GM23338 (cell line): Measurements from ENCODE around the gene RASSF4. TPM values are rescaled to one million over a fixed set of nuclear protein-coding genes. Genes with fewer than 3 reads are reported as not detected.

Source experiments
- ATAC-seq: fragments of 200-7000 bp; cut with Tn5 transposase; 3 replicates; pipeline ENCODE4 v1.9.1; 2020
- DNase-seq: peaks from one replicate; pipeline ENCODE4 v3.0.0-alpha.2; 2015; ENCODE audit warnings: low spot score
- H2AFZ ChIP-seq: fragments of 200-600 bp; sonication (generic); 2 replicates; pipeline ENCODE4 v1.8.0; 2016; ENCODE audit warnings: antibody characterized with exemption, mild to moderate bottlenecking, moderate library complexity
- H3F3A ChIP-seq: fragments of 200-600 bp; sonication (generic); replicated peaks from 2 replicates; pipeline ENCODE4 v1.8.0; 2017; ENCODE audit warnings: antibody characterized with exemption, mixed run types, low read depth
- H3K27ac ChIP-seq: fragments of 200-600 bp; sonication (generic); 2 replicates; pipeline ENCODE4 v1.6.1; 2016; ENCODE audit warnings: low read depth
- H3K27me3 ChIP-seq: fragments of 200-600 bp; sonication (generic); 2 replicates; pipeline ENCODE4 v1.8.0; 2016; ENCODE audit warnings: mild to moderate bottlenecking, mixed run types, moderate library complexity; ENCODE audit not compliant: insufficient read depth
- H3K36me3 ChIP-seq: fragments of 200-600 bp; sonication (generic); 2 replicates; pipeline ENCODE4 v1.8.0; 2016; ENCODE audit warnings: mild to moderate bottlenecking; ENCODE audit not compliant: insufficient read depth
- H3K4me1 ChIP-seq: fragments of 200-600 bp; sonication (generic); 2 replicates; pipeline ENCODE4 v1.8.0; 2016; ENCODE audit warnings: mild to moderate bottlenecking, moderate library complexity; ENCODE audit not compliant: insufficient read depth
- H3K4me2 ChIP-seq: fragments of 200-600 bp; sonication (generic); 2 replicates; pipeline ENCODE4 v1.7.1; 2017; ENCODE audit warnings: mixed run types
- H3K4me3 ChIP-seq: fragments of 200-600 bp; sonication (generic); 2 replicates; pipeline ENCODE4 v1.6.1; 2016; ENCODE audit warnings: mixed run types
- H3K79me2 ChIP-seq: fragments of 200-600 bp; sonication (generic); replicated peaks from 2 replicates; pipeline ENCODE4 v1.8.0; 2017; ENCODE audit warnings: mild to moderate bottlenecking; ENCODE audit not compliant: insufficient read depth
- H3K9me2 ChIP-seq: fragments of 200-600 bp; sonication (generic); 2 replicates; pipeline ENCODE4 v1.8.0; 2017; ENCODE audit not compliant: insufficient read depth
- H4K20me1 ChIP-seq: fragments of 200-600 bp; sonication (generic); replicated peaks from 2 replicates; pipeline ENCODE4 v1.8.0; 2017; ENCODE audit warnings: mild to moderate bottlenecking; ENCODE audit not compliant: insufficient read depth
- H3K27ac Mint-ChIP-seq: 2 replicates; pipeline ENCODE4 v1.8.0; 2020; ENCODE audit warnings: inconsistent platforms, mild to moderate bottlenecking, moderate library complexity, mixed read lengths
- H3K27me3 Mint-ChIP-seq: 3 replicates; pipeline ENCODE4 v1.8.0; 2022; ENCODE audit warnings: low read depth, mild to moderate bottlenecking, moderate library complexity, mixed read lengths, inconsistent platforms; ENCODE audit not compliant: insufficient read depth, poor library complexity
- H3K36me3 Mint-ChIP-seq: 3 replicates; pipeline ENCODE4 v1.8.0; 2021; ENCODE audit warnings: low read depth, mild to moderate bottlenecking, inconsistent platforms, moderate library complexity, mixed read lengths
- H3K4me1 Mint-ChIP-seq: 3 replicates; pipeline ENCODE4 v1.8.0; 2020; ENCODE audit warnings: mild to moderate bottlenecking, inconsistent platforms, mixed read lengths
- H3K4me3 Mint-ChIP-seq: 3 replicates; pipeline ENCODE4 v1.8.0; 2021; ENCODE audit warnings: moderate library complexity, mild to moderate bottlenecking, inconsistent platforms, mixed read lengths
- H3K9me3 Mint-ChIP-seq: 3 replicates; pipeline ENCODE4 v1.8.0; 2020; ENCODE audit warnings: moderate library complexity, mild to moderate bottlenecking, inconsistent platforms, mixed read lengths
- CREB1 ChIP-seq: fragments of 250-450 bp; sonication (Bioruptor Pico); IDR thresholded peaks from 2 replicates; pipeline ENCODE4 v1.5.0; 2020; ENCODE audit warnings: low read depth, mild to moderate bottlenecking, moderate library complexity
- JUNB ChIP-seq: IDR thresholded peaks from one replicate; pipeline ENCODE4 v1.6.1; 2016; ENCODE audit warnings: antibody characterized with exemption; ENCODE audit not compliant: unreplicated experiment
- POLR2AphosphoS5 ChIP-seq: IDR thresholded peaks from 2 replicates; pipeline ENCODE4 v1.6.1; 2016; ENCODE audit warnings: antibody characterized with exemption, low read depth
- ZNF114 ChIP-seq: fragments of 250-450 bp; sonication (Bioruptor Pico); IDR thresholded peaks from 2 replicates; pipeline ENCODE4 v1.5.0; 2020; ENCODE audit warnings: mild to moderate bottlenecking, moderate library complexity
- ZNF331 ChIP-seq: fragments of 250-450 bp; sonication (Bioruptor Pico); IDR thresholded peaks from 2 replicates; pipeline ENCODE4 v1.5.0; 2020; ENCODE audit warnings: low read depth, mild to moderate bottlenecking, moderate library complexity
- ZNF462 ChIP-seq: fragments of 250-450 bp; sonication (Bioruptor Pico); IDR thresholded peaks from 2 replicates; pipeline ENCODE4 v1.5.0; 2020; ENCODE audit warnings: mild to moderate bottlenecking, moderate library complexity
- polyA plus RNA-seq: library from polyadenylated mRNA; unstranded; fragments of >200 nt; fragmentation: Nextera tagmentation; extraction: Ambion mirVana; gene quantifications from 2 replicates; pipeline ENCODE4 v1.2.1, GENCODE V29; 2016
- total RNA-seq: library from RNA; depleted of rRNA; stranded (reverse); fragments of >200 nt; shearing (Covaris generic); gene quantifications from 2 replicates; pipeline ENCODE4 v1.2.3, GENCODE V29; 2014

Gene RASSF4
- total and polyA plus RNA-seq, 2 experiments from 2014 or later: 12.4 to 13.6 TPM

GRCh38 chr10:44979281-44980191 is 19.9 kb downstream of the RASSF4 start (continued):
- TF ChIP-seq ZNF462 (CRISPR knock-in tag) (no peak), POLR2AphosphoS5 (no peak), ZNF331 (CRISPR knock-in tag) (no peak)

GRCh38 chr10:44980309-44981171 is 20.9 kb downstream of the RASSF4 start:
- no peak overlapping the region; the same call in 2 of the 3 replicates for H3K4me3 Mint-ChIP-seq
- H3K27ac Mint-ChIP-seq: no peak overlapping the region
- no peaks in the 10 kb centered on the region for H3K79me2 ChIP-seq
- no peak; the same call in 2 of the 3 replicates for ATAC-seq
- no peaks in the 10 kb centered on the region for H3F3A ChIP-seq
- H3K4me2 ChIP-seq: peak overlapping the region; percentile 26; the same call in 1 of the 2 replicates
- no peak overlapping the region for H2AFZ ChIP-seq
- H3K4me3 ChIP-seq: no peak overlapping the region
- no peak overlapping the region for H3K27ac ChIP-seq
- H3K36me3 Mint-ChIP-seq: no peaks in the 10 kb centered on the region; the same call in 2 of the 3 replicates
- H3K36me3 ChIP-seq: no peaks in the 10 kb centered on the region
- no peaks in the 10 kb centered on the region for H3K9me3 Mint-ChIP-seq
- no peaks in the 10 kb centered on the region for H3K9me2 ChIP-seq
- H3K4me1 Mint-ChIP-seq: peaks cover 53% of the 10 kb centered on the region
- DNase-seq: no peak
- H3K4me1 ChIP-seq: peaks cover 33% of the 10 kb centered on the region
- no peaks in the 10 kb centered on the region for H4K20me1 ChIP-seq
- peaks cover 21% of the 10 kb centered on the region for H3K27me3 Mint-ChIP-seq
- no peaks in the 10 kb centered on the region for H3K27me3 ChIP-seq
- TF ChIP-seq ZNF114 (CRISPR knock-in tag) (no peak), JUNB (no peak), CREB1 (CRISPR knock-in tag) (no peak), ZNF462 (CRISPR knock-in tag) (no peak), ZNF331 (CRISPR knock-in tag) (no peak), POLR2AphosphoS5 (no peak)
